NCI-H1048 (cell line): Measurements from ENCODE around the gene GALK2.
"Not testable (repeated sequence)": the region's sequence is repeated elsewhere in the genome, so short reads cannot be mapped to it uniquely, and the experiment has no call there.

Source experiments
- DNase-seq: peaks from one replicate; lab custom pipeline; 2025; lab: John Stamatoyannopoulos, UW

GALK2 gene

DNA sequence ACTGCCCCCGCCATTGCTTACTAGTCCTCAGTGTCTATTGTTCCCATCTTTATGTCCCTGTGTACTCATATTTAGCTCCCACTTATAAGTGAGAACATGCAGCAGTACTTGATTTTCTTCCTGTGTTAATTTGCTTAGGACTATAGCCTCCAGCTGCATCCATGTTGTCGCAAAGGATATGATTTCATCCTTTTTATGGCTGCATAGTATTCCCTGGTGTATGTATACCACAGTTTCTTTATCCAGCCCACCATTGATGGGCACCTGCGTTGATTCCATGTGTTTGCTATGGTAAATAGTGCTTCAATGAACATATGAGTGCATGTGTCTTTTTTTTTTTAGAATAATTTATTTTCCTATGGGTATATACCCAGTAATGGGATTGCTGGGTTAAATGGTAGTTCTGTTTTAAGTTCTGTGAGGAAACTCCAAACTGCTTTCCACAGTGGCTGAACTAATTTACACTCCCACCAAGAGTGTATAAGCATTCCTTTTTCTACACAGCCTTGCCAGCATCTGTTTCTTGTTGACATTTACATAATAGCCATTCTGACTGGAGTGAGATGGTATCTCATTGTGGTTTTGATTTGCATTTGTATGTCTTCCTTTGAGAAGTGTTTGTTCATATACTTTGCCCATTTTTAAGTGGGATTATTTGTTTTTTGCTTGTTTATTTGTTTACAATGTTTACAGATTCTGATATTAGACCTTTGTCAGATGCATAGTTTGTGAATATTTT lies 53.7 kb downstream of the GALK2 start:
- DNase-seq: no peak

DNA sequence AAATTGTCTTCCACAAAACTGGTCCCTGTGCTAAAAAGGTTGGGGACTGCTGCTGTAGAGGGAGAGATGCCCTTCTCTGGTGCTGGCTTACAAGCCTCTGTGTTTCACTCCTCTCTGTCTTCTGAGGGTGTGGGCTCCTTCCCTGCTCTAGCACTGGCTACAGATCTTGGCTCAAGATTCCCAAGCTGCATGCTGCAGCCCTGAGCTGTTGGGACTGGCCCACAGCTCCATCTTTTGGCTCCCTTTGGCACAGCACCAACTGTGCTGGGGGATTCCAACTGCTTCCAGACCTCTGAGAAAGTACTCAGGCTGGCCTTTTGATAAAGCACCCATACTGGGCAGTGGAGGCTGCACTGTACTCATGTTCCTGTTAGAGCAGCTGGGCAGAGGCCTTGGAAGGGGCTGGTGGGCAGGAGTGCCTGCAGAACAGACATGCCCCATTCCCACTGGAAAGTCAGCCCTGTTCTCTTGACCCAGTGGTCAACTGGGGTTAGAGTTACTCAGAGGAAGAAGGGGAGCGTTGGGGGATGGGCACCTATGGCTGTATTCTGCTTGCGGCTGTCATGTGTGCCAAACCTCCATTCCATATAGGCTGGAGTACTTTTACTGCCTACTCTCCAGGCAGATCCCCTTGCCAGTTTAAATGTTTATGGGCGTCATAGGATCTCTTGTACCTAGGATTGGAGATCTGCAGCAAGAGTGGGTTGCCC lies 55.7 kb downstream of the GALK2 start:
- no peak for DNase-seq

DNA sequence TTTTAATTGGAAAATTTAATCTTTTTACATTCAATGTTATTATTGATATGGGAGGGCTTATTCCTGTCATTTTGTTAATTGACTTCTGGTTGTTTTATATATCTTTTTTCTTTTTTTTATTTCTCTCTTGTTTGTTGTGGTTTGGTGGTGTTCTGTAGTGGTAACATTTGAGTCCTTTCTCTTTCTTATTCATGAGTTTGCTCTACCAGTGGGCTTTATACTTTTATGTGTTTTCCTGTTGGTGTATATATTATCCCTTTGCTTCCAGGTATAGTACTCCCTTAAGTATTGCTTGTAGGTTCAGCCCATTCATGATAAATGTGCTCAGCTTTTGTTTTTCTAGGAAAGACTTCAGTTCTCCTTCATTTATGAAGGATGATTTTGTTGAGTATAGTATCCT lies 57.6 kb downstream of the GALK2 start:
- DNase-seq: no peak

DNA sequence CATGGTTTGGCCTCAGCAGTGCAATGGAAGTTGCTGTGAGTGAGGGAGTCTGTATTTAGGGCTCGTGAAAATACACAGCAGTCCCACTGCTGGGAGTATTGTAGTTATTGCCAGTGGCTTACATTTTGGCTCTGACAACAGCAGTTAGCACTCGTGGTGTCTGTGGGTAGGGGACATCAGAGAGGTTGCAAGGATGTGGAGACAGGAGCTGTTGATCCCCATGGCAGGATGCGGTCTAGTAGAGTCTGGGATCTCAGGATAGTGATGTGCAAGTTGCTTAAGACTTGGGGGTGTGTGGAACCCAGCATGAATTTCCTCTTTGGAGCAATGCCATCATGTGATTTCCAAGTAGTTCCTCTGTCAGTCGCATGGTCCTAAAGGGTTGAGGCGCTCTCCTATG lies 59.9 kb downstream of the GALK2 start:
- DNase-seq: no peak

DNA sequence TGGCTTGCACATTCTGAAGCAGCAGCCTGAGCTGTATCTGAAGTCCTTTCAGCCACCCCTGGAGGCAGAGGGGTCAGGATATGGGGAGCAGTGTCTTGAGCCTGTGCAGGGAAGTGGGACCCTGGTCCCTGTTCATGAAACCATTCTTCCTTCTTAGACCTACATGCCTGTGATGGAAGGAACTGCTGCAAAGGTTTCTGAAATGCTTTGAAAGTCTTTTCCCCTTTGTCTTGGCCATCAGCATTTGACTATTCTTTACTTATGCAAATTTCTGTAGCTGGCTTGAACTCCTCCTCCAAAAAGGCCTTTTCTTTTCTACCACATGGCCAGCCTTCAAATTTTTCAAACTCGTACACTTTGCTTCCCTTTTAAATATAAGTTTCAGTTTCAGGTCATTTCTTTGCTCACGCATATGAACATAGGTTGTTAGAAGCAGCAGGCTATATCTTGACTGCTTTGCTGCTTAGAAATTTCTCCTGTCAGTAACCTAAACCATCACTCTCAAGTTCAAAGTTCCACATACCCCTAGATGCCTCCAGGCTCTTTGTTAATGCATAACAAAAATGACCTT lies 62.3 kb downstream of the GALK2 start:
- DNase-seq: no peak

DNA sequence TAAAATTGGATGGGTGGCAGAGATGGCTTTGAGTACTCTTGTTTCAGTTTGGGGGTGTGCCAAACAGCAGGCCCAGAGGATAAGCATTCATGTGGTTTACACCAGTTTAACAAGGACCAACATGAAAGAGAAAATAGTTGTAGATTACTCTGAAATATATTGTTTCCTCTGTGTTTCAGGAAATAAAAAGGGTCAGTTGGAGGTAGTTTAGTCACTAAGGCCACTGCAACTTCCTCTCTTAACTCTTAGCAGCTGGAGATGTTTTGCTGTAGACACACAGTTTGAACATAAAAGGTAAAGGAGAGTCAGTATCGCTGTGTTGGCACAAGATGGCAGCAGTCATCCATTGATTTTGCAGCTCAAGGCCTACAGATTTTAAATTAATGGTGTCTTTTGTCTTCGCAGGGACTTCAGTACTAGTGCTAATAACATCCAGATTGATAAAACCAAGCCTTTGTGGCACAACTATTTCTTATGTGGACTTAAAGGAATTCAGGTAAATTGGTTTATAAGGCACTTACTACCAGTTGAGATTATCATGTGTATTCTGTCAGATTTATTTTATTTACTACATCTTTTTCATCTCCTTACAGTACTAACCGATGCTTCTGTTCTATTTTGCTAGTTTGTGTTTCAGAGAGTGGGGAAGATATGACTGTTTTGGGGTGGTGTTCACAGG lies 65.5 kb downstream of the GALK2 start:
- no peak for DNase-seq

DNA sequence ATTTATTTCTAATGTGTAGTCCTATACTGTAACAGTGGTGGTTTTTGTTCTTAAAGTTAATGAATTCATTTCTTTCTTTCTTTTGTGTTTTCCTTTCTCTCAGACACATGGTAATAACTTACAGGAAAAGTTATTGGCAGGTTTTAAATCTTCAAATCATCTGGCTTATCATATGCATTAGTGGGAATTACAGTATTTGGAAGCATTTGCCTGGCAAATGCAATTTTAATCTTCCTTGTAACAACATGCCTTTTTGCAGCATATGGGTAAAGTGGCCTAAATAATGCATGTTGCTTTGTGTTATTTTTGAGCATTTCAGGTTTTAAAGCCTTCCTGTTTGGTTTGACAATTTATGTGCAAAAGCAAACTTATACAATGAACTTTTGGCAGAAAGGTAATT lies 66.8 kb downstream of the GALK2 start:
- no peak for DNase-seq

DNA sequence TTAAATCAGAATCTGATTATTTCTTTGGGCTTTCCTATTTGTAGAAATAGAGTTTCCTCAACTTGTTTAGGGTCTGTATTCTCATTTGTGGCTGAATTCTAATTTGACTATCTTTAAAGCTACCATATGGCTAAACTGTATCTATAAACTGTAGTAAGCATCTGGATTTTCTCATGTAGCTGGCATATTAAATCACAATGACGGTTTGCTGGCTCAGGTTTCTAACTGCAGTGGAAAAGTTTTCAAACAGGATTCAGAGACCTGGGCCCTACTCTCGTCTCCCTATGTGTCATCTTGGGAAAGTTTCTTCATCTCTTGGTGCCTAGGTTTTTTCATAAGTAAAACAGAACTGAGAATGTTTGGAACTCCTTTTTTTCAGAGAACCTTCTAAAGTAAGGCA lies 68.3 kb downstream of the GALK2 start:
- no peak for DNase-seq

DNA sequence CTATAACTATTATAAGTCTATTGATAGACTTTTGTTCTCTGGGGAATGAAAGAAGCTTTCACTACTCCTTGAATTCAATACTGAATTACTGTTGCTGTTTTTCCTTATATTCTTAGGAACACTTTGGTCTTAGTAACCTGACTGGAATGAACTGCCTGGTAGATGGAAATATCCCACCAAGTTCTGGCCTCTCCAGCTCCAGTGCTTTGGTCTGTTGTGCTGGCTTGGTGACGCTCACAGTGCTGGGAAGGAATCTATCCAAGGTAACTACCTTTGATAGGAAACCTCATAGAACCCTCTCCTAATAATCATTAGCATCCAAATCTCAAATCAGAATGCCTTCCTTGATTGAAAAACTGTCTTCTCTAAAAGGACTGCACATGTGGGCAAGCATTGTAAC lies 69.1 kb downstream of the GALK2 start:
- no peak for DNase-seq

DNA sequence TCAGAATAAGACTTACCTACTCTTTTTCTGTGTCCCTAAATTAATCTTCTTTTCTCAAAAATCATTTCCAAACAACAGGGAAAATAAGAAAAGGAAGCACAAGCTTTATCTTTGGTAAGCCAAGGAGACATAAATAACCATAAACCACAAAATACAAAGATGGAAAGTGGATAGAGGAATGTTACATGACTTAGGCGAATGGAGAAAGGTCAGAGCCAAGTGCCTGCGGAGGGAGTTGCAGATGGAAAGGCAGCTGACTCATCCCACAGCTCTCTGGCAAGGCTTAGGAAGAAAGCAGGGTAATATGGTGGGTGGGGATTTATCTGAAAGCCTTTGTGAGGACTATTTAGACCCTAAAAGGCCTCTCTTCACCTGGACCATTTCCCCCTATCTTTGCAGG lies 72.8 kb downstream of the GALK2 start:
- DNase-seq: no peak

DNA sequence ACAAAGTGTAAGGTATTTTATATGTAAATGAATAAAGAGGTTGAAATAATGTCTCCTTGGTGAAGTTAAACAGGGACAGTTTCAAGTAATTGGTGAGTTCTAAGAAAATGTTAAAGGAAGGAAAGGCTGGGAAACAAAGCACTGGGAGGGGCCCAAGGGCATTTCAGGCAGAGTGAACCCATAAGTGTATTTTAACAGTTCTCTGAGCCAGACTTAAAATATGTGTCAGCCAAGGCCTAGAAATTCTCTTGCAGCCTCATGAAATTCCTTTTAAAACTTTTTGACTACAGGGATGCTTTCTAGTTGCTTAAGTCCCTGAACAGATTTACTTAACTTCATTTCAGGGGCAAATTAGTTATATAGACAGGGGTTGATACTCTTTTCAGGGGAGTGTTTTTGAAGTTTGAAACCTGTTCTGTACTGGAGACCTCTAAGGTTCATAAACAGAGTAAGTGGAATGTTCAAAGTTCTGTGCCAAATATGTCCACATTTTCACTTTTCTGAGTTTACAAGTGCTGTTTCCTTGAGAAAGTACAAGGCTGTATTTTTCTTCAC lies 77.6 kb downstream of the GALK2 start:
- no peak for DNase-seq

DNA sequence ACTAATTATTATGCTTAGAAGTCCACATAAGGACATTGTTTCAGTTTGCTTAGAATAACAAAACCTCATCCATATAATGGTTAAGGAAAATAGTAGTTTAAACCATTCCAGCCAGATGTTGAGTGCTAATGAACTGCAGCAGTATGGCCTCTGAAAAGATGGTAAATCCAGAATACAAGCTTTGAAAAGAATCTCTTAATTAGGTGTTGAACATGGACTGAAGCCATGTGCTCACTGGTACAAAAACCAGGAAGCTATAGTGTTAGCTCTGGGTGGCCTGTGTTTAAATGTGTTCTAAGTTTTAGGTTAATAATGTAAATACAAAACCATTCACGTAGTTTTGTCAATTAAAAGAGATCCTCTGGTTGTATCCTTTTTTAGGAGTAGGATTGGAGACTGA lies 78.2 kb downstream of the GALK2 start:
- no peak for DNase-seq

DNA sequence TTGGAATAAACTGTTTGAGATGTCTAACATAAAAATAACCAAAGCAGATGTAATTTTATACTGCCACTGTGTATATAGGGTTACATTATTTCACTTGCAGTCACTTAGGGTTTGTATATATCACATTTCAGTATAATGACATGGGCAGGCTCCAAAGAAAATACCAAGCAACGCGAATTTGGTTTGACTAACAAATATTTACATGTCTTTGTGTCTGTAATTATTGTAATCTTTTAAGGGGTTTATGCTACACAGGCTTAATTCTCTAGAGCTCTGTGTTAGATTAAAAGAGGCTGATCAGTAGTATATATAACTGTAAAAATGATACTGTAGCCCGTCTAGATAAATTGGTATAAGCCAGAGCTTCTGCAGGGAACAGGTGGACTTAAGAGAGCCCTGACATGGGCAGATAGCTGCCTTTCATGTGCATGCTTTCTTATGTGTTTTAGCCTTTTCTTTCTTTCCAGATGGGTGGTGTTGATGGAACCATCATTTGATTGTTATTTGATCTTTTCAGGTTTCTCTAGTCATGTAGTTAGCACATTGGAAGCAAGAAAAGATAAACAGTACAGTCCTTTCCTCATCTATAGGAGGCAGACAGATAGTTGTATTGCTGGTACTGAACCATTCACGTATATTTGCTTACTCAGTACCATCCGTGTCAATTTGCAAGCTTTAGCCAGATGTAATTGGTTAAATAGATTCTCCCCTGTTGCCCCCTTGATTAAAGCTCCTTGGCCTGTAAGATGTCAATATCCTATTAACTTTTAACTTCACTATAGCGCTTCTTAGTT lies 86.1 kb downstream of the GALK2 start:
- peak; percentile 24 for DNase-seq

DNA sequence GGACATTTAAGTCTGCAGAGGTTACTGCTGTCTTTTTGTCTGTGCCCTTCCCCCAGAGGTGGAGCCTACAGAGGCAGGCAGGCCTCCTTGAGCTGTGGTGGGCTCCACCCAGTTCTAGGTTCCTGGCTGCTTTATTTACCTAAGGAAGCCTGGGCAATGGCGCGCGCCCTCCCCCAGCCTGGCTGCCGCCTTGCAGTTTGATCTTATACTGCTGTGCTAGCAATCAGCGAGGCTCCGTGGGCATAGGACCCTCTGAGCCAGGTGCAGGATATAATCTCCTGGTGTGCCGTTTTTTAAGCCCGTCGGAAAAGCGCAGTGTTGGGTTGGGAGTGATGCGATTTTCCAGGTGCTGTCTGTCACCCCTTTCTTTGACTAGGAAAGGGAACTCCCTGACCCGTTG lies 95.1 kb downstream of the GALK2 start:
- not testable (repeated sequence) for DNase-seq

DNA sequence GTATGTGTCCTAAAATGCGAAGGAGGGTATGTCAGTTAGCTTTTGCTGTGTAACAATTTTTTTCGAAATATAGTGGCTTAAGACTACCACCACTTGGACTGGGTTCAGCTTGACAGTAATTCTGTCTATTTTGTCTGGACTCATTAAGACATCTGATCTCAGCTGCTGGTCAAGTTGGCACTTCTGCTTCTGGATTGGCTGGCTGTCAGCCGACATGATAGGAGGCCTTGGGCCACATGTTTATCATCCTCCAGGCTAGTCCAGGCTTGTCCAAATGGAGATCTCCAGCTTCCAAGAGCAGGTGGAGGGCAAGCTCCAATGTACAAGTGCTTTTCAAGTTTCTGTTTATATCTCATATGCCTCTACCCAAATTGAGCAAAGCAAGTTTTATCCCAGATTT lies 95.9 kb downstream of the GALK2 start:
- no peak for DNase-seq

DNA sequence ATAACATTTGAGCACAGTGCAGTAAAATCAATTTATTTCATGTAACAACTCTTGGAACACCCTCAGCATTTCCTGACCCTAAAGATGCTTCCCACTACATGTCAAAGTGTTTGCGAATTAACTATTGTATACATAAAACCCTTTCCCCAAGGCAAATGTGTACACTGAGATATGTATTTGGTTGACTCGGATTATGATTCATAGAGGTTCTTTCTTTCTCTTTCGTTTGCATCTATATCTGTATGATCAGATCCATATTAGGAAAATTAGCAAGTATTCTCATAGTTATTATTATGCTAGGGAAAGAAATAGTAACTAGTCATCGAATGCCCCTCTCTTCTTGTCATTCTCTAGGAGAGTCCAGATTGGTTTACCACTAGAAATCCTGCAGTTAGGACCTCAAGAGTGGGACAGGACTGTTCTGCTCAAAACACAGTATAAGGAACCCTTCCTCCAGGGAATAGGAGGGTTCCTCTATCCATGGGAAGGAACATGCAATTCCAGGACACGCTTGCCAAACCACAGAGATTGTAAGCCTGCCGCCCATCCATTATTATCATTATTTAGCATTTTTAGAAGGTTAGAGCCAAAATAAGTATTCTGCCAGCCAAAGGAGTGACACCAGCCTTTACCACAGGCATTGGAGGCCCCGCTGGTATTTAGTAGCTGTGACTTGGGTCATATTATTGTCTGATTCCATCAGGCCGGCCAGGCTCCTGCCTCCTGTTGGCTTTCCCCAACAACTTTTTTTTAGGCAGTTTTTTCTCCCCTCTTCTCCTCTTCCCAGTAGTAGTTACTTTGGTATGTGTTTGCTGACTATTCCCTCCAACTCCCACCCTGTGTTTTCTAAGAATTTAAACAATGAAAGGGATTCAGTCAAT lies 100.7 kb downstream of the GALK2 start:
- no peak for DNase-seq

DNA sequence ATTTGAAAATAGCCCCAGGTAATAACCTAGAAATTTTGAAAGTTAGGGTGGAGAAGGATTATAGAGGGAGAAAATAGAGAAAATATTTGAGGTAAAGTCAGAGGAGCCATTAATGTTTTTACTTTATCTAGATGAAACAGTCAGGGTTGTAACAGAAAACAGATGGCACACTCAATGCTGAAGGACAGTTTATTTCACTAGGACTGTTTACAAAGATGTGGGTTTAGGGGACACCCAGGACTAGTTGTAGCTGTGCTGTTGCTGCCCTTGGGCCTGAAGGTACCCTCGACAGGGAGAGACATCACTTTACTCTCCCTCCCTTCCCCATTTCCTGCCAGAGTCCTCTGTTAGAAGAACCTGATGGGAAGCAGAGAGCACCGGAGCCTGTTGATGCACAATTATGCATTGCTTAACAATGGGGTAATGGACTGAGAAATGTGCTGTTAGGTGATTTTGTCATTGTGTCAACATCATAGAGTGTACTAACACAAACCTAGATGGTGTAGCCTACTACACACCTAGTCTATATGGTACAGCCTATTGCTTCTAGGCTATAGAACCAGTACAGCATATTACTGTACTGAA lies 103.8 kb downstream of the GALK2 start:
- no peak for DNase-seq

DNA sequence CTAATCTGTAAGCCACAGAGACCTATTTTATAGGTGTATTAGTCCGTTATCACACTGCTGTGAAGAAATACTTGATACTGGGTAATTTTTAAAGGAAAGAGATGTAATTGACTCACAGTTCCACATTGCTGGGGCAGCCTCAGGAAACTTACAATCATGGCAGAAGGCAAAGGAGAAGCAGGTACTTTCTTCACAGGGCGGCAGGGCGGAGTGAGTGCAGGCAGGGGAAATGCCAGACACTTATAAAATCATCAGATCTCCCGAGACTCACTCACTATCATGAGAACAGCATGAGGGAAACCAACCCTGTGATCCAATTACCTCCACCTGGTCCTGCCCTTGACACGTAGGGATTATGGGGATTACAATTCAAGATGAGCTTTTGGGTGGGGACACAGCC lies 108.7 kb downstream of the GALK2 start:
- no peak for DNase-seq

DNA sequence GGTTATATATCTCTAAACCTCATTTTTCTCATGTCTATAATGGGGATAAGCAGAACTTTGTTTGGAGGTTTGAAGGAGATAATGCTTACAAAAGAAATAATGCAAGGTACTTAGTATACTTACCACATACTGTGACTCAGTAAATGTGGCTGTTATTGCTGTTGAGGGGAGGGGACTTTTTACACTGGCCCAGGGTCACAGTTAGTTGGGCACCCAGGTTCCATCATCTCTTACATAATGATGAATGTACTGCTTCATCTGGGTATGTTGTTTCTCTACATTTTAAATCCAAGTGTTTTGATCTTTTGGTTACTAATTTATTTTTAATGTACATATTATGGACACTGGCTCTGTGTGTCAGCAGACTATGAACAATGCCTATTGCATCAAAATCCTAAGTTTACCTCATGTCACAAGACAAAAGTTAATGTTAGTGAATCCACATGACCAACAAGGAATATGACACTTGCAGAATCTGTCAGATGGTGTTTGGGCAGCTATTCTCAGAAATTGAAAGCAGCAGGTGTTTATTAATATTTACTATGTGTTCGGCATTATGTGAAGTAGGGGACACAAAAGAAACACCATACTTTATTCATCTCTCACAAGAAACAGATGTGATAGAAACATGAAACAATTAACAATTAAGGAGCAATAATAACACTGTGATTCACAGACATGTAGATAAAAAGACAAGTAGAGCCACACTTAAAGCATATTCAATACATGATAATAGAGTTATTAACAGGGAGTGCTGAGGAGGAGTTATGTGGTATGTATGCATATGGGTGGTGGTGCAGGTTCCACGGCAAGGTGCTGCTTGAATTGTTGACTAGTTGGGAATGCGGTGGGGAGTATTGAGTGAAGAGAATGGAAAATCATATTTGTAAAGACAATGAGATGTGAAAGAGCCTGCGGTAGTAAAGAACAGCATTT lies 109.7 kb downstream of the GALK2 start:
- no peak for DNase-seq
